ENCODE results near the gene SUSD1. TPM values are rescaled to one million over a fixed set of nuclear protein-coding genes. Genes with fewer than 3 reads are reported as not detected.
A peak's percentile ranks its signal among the peaks of the same experiment; 100 is the strongest.

SUSD1 gene
- total RNA-seq, 1 donor from 2014 or later = 47.6 TPM

- DNase-seq = no peak
These were observed 164.6 kb downstream of the SUSD1 start for GRCh38 chr9:112010537-112010936.

GRCh38 chr9:112009656-112010055, 165.4 kb downstream of the SUSD1 start:
- DNase-seq = no peak

- DNase-seq = no peak
These were observed 167.4 kb downstream of the SUSD1 start for GRCh38 chr9:112007575-112008240.

DNA sequence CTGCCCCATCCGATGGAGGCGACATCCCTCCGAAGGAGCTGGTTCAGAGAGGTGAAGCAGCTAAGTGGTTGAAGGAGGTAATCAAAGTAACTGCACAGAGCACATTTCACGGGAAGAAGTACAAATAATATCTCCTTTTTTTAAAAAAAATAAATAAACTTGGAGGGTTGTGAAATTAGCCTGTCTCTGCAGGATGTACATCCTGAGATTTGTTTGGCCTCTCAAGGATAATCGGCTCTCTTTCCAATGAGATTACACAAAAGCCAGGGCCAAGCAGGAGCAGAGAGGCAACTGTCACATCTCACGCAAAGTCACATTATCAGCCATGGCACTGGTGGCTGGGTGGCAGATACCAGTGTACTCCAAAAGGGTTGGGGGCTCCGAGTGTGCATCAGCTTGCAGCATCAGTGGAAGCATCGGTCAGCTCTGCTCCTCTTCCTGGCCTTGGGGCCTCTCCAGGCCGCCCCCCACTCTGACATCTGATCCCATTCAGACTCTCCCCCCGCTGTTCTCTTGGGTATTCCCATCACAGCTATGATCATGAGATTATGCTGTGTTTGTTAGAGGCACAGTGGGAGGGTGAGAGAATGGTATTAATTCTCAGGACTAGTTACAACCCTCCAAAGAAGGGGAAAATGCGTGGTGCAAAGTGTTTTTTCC, 168.6 kb downstream of the SUSD1 start:
- no peak for DNase-seq

- no peak for DNase-seq
These were observed 169.2 kb downstream of the SUSD1 start for GRCh38 chr9:112005939-112006338.

DNA sequence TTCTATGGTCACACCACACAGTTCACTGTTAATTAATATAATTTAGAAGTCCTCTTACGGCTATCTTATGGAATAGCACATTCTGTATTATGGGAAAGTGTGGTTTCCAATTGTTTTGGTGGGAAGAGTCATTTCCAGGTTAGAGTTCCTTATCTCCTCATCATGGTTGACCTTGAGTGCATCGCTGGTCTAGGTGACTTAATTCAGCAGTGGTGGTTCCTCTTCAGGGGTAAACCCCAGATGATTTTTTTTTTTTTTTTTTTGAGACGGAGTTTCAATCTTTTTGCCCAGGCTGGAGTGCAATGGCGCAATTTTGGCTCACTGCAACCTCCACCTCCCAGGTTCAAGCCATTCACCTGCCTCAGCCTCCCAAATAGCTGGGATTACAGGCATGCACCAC, 171.6 kb downstream of the SUSD1 start:
- DNase-seq = no peak

DNA sequence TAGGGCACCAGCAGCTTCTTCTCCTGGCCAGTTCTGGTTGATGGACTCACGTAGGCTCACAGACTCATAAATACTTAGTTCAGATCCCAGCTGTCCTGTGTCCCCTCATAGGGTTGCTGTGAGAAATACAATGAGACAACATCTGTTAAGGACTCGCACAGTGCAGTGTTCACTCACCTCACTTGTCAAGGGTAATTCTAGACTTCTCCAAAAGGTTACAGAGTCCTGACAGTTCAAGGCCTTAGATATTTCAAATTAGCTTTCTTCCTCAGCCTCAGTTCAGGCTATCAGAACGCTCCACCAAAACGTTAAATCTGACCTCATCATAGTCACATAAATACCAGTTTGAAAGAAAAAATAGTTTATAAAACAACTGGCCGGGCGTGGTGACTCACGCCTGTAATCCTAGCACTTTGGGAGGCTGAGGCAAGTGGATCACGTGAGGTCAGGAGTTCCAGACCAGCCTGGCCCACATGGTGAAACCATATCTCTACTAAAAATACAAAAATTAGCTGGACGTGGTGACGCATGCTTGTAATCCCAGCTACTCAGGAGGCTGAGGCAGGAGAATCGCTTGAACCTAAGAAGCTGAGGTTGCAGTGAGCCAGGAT, 172.1 kb downstream of the SUSD1 start:
- DNase-seq = no peak

DNA sequence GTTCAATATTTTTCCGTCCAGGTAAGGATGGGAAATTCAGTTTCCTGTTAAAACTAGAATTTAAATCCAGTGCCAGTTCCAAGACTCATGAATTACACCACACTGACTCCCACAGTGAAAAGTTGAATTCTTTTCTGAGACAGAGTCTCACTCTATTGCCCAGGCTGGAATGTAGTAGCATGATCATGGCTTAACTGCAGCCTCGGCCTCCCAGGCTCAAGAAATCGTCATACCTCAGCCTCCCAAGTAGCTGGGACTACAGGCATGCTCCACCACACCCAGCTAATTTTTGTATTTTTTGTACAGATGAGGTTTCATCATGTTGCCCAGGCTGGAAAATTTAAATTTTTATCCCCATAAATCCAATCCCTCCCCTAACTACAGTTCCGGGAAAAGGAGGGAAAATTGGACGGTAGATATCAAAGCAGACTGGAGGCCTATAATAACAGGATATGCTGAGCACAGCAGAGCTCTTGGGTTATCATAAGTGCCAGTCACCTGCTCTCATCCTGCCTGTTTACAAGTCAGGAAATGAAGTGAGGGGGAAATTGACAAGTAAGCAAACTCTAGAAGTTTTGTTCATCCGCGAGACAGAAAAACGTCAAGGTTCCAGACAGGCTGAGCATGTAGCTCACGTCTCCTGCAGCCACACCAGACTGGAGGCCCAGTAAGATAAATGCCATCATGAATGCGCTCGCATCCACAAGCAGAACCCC, 172.8 kb downstream of the SUSD1 start:
- DNase-seq = peak; percentile 59

DNA sequence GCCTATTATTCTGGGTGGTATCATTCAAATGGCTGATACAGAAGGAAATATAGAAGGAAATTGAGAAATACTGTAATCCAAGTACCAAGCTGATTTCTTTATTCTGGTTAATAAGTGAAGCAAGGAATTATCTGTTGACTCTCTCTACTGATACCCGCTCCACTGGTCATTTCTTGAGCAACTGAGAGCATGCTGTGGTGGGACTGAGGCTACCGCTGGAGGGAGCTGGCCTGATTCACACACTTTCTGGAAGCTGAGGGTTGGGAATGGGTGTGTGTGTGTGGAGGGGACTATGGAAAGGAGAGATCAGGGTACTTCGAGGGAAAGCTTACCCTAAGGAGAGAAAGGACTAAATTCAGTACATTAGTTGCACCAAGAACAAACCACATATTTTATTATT, 174.4 kb downstream of the SUSD1 start:
- DNase-seq = no peak

GRCh38 chr9:111999319-111999718, 175.8 kb downstream of the SUSD1 start:
- DNase-seq = no peak

DNA sequence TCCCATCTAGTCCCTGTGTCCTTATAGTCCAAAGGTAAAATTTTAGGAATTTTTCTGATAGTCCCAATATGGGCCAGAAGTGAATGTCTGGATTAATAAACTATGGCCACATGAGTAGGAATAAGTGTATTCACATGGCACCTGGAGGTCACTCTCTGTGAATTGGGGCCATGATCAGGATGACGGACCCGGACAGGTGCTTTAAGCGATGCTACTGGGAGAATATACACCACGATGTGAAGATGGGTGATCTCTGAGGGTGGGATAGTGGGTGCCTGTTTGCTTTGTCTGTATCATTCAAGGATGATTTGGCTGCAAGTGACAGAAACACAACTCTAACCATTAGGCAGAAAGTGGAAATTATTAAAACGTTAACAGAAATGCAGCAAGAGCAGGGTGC, 177.3 kb downstream of the SUSD1 start:
- no peak for DNase-seq

DNA sequence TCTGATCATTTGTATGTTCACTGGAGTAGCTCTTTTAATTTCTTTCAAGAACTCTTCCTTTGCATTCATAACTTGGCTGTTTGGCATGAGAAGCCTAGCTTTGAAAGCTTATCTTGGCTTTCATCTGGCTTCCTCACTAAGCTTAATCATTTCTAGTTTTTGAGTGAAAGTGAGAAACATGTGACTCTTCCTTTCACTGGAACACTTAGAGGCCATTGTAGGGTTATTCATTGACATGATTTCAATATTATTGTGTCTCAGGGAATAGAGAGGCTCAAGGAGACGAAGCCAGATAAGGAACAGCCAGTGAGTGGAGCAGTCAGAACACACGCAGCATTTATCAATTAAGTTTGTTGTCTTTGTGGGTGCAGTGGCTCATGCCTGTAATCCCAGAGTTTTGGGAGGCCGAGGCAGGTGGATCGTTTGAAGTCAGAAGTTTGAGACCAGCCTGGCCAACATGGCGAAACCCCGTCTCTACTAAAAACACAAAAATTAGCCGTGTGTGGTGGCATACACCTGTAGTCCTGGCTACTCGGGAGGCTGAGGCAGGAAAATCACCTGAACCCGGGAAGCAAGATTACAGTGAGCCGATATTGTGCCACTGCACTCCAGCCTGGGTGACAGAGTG, 180.2 kb downstream of the SUSD1 start:
- DNase-seq = peak; percentile 81

DNA sequence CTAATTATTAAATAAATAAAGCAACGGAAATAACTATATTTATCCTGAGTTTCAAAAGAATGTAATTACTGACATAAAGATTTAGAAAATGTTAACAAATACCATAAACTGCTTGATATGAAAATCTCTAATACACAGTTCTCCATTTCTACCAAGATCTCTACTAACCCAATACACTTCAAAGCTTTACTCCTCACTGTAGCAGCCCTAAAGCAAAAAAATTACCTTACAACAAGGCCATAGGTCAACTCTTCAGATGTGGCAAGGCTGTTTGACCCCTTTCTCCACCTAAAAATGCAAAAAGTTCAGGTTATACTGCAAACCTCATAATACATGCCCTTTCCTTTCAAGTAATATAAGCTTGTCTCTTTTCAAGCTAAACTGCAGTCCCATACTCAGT, 181.8 kb downstream of the SUSD1 start:
- DNase-seq = no peak

DNA sequence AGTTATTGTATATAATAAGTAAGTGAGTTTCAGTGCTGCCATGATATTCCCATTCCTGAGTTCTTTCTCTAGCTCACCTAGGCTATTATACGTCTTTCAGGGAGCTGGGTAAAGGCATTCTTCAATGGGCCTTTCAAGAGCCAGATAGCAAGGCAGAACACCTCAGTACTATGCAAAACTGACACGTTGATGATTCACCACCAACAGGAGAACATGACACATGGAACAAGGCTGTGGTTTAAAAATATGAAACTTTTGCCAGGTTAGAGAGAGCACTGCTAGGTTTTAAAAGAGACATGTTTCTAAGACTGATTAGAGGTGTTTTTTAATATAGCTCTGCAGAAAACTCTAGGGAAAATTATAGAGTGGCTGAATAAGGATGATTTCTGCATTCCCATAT, 182.6 kb downstream of the SUSD1 start:
- peak; percentile 53 for DNase-seq

GRCh38 chr9:111991179-111991578, 183.9 kb downstream of the SUSD1 start:
- DNase-seq = no peak

Other genes with a start within 250 kb of the SUSD1 start
- 40.2 and 70.1 TPM in 2 replicates for gene PTBP3, start 158.3 kb upstream of the SUSD1 start, total RNA-seq
- gene HSDL2, start 204.8 kb upstream of the SUSD1 start, total RNA-seq = 23.5 and 31.8 TPM in 2 replicates